DLD1 (cell line): Measurements from ENCODE around the gene INPP5B.

Experiments
- in situ Hi-C: cut with HindIII; loops from 2 replicates; pipeline ENCODE4 v1.10.0; 2017; ENCODE audit warnings: low sequenced_read_pairs

The INPP5B gene

DNA sequence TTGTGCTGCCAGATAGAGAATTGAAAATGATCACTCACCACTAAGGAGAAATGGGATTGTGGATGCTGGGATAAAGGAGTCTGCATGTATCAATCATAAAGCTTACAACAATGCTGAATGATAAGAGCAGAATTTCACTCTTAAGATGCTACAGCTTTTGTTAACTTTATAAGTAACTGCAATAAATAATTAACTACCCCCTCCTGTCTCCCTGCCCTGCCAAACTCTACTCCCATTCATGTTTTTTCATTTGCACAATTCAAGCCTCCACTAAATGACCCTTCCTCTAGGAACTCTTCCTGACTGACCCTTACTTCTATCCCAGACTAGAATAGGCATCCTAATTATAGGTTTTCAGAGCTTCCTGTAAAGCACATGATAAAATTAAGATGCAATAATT, 102.3 kb downstream of the INPP5B start:
- in situ Hi-C loops: no loop called here

GRCh38 chr1:37841652-37842051, 105.2 kb downstream of the INPP5B start:
- in situ Hi-C loops: no loop called here

DNA sequence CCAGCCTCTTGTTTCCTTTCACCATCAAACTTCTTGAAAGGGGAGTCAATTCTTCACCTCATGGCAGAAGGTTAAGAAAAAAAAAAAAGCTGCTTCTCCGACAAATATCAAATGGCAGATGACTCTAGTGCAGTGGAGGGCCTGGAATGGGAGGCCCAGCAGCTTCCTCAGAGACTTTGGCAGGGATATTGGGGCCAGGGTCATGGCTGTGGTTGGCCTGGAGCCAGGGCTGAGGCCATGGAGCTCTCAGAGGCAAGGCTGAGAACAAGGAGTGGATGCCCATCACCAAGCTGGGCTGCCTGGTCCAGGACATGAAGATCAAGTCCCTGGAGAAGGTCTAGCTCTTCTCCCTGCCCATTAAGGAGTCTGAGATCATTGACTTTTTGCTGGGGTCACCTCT, 106.1 kb downstream of the INPP5B start:
- in situ Hi-C loops: no loop called here

- in situ Hi-C loops: no loop called here
These were observed 107.2 kb downstream of the INPP5B start for GRCh38 chr1:37839676-37840075.

GRCh38 chr1:37836788-37837187, 110.1 kb downstream of the INPP5B start:
- in situ Hi-C loops: no loop called here

GRCh38 chr1:37831809-37832208, 115.0 kb downstream of the INPP5B start:
- in situ Hi-C loops: no loop called here

GRCh38 chr1:37831109-37831508, 115.7 kb downstream of the INPP5B start:
- in situ Hi-C loops: no loop called here

DNA sequence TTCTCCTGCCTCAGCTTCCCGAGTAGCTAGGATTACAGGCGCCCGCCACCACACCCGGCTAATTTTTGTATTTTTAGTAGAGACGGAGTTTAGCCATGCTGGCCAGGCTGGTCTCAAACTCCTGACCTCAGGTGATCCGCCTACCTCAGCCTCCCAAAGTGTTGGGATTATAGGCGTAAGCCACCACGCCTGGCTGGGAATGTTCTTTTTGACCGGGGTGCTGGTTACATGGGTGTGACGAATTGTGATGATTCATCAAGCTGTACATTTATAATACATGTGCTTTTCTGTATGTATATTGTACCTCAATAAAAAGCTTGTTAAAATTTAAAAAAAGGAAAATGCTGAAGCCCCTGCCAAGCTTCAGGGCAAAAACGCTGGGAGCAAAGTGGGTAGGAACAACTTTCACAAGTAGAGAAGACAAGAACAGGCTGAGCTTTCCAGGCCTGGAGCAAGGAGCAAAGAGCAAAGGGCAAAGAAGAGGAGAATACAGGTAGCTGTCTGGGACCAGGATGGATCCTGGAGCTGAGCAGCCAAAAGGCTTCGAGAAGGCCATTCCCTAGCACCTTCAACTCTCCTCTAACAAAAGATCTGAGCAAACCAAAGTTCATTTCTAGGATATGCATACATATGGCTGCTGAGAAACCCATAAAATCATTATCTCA, 118.3 kb downstream of the INPP5B start:
- in situ Hi-C loops: no loop called here

GRCh38 chr1:37825506-37825905, 121.3 kb downstream of the INPP5B start:
- in situ Hi-C loops: no loop called here

- in situ Hi-C loops: no loop called here
These were observed 122.9 kb downstream of the INPP5B start for GRCh38 chr1:37824001-37824400.

DNA sequence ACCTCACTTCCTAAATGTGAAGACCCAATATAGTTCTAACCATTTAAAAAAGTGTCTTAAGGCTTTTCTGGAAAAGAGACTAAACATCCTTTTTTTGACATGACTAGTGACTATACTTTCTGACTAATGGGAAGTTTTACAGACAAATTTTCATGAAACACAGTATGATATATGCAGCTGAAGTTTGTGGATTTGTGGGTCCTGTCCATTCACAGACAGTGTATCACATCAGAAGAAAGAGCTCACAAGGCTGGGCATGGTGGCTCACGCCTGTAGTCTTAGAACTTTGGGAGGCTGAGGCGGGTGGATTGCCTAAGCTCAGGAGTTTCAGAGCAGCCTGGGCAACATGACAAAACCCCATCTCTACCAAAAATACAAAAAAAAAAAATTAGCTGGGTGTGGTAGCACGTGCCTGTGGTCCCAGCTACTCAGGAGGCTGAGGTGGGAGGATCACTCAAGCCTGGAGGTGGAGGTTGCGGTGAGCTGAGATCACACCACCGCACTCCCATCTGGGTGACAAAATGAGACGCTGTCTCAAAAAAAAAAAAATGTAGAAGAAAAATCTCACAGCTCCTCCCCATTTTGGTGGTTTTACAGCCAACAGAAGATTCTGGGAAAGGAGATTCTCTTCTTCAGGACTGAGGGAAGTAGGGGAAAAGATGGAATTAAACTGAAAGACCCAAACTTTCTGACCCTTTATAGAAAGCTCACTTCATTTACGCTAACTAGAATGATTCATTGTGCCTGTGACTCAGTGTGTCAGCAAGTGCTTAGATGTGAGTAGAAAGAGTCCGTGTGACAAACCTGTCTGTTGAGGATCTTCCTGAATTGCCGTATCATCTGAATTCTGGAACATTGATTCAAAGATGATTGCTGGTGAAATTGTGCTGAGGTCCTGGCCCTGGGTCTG, 123.7 kb downstream of the INPP5B start:
- in situ Hi-C loops: no loop called here

GRCh38 chr1:37821481-37821880, 125.4 kb downstream of the INPP5B start:
- in situ Hi-C loops: no loop called here

GRCh38 chr1:37817481-37817880, 129.4 kb downstream of the INPP5B start:
- in situ Hi-C loops: no loop called here

GRCh38 chr1:37814252-37814651, 132.6 kb downstream of the INPP5B start:
- in situ Hi-C loops: no loop called here

DNA sequence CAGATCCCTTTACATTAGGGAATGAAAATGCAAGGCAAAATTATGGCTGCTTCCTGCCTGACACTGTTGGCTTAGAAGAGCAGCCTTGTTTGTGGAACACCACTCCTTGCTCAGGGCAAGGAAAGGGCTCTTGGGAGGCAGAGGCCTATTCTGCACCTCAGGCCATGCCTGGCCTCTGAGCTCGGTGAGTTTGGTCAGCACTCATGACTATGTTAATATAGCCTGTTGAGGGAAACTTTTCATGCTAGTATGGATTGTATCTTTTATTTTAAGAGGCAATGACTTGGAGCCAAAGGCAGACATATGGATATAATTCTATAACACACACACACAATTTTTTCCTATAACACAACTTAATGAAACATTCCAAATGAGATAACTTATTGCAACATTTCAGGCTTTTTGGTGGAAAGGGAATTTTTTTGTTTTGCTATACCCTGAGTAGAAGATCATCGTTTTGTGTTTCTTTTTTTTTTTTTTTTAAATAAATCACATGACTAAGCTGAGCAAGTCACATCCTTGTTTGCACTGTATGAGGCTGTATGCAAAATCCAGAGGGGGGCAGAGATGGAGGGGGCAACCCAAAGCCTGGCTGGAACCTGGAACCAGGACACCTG, 133.2 kb downstream of the INPP5B start:
- in situ Hi-C loops: no loop called here

GRCh38 chr1:37811027-37811655, 135.7 kb downstream of the INPP5B start:
- in situ Hi-C loops: no loop called here
